GM19099 (cell line): ENCODE results near the gene MTARC1.

Experiments used
- POLR2A ChIP-seq: IDR thresholded peaks from 3 replicates; pipeline ENCODE4 v1.6.1; 2011; ENCODE audit warnings: low read depth; ENCODE audit not compliant: insufficient read length; ENCODE audit errors: extremely low read depth

Gene MTARC1

GRCh38 chr1:220809187-220809550 is 22.5 kb downstream of the MTARC1 start:
- no peak for TF ChIP-seq POLR2A

GRCh38 chr1:220809704-220810103 is 23.0 kb downstream of the MTARC1 start:
- no peak for TF ChIP-seq POLR2A

- no peak for TF ChIP-seq POLR2A
These were observed 23.5 kb downstream of the MTARC1 start for GRCh38 chr1:220810179-220810653.

GRCh38 chr1:220810963-220811362 is 24.2 kb downstream of the MTARC1 start:
- TF ChIP-seq POLR2A, result no peak

GRCh38 chr1:220811695-220812094 is 25.0 kb downstream of the MTARC1 start:
- no peak for TF ChIP-seq POLR2A

GRCh38 chr1:220812308-220812707 is 25.6 kb downstream of the MTARC1 start:
- TF ChIP-seq POLR2A, result no peak

GRCh38 chr1:220813013-220813412 is 26.3 kb downstream of the MTARC1 start:
- TF ChIP-seq POLR2A, result no peak

- no peak for TF ChIP-seq POLR2A
These were observed 28.7 kb downstream of the MTARC1 start for GRCh38 chr1:220815409-220815808.

GRCh38 chr1:220817907-220818306 is 31.2 kb downstream of the MTARC1 start:
- no peak for TF ChIP-seq POLR2A

GRCh38 chr1:220818421-220819173 is 31.9 kb downstream of the MTARC1 start:
- TF ChIP-seq POLR2A, result no peak

- TF ChIP-seq POLR2A, result no peak
These were observed 32.8 kb downstream of the MTARC1 start for GRCh38 chr1:220819467-220820026.

GRCh38 chr1:220824031-220824989 is 37.6 kb downstream of the MTARC1 start:
- no peak for TF ChIP-seq POLR2A

- TF ChIP-seq POLR2A, result no peak
These were observed 39.3 kb downstream of the MTARC1 start for GRCh38 chr1:220825819-220826551.

- TF ChIP-seq POLR2A, result no peak
These were observed 40.0 kb downstream of the MTARC1 start for GRCh38 chr1:220826729-220827128.
